ENCODE data around the gene ARL1.

GRCh38 chr12:101368016-101368415 is 39.6 kb downstream of the ARL1 start:
- TF ChIP-seq POLR2AphosphoS5 (IDR thresholded peaks at IDR 0.05): no peak
- TF ChIP-seq EP300 (IDR thresholded peaks at IDR 0.05): no peak
- no peak for TF ChIP-seq CTCF (IDR thresholded peaks at IDR 0.05)

Measured in upper lobe of left lung (tissue), 4 donors.